Measurements from ENCODE around the gene FAM13A.

FAM13A gene

DNA sequence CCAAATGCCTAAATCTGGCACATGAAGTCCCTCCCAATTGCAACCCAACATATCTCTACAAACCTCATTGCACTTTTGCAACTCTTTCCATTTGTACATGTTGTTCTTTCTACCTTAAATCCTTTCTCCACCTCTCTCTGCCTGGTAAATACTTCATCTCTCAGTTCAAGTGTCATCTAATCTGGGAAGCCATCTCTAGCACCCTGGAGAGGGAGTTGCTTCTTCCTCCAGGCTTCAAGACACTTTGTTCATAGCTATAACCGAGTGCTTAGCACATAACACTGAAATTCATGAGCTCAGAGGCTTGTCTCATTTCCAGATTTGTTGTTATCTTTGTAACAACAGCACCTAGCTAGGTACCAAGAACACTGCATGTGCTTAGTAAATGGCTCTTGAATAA is 244.6 kb downstream of the FAM13A start:
- no peak for DNase-seq (ENCODE audit: low read depth in 2 of 2)

- DNase-seq (ENCODE audit: low read depth in 2 of 2), result no peak
Observed at GRCh38 chr4:88811904-88812303, 245.1 kb downstream of the FAM13A start.

DNA sequence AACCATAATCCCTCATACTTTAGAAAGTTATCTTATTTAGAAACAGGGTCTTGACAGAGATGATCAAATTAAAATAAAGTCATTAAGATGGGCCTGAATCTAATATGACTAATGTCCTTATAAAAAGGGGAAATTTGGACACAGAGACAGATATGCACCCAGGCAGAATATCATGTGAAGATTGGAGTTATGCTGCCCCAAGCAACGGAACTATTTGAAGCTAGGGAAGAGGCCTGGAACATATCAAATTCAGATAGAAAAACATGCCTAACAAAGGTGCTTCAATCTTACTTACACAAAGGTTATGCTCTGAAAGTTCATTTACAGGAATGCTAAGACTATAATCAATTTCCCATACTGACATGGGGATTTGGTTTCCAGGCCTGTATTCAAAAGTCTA is 246.7 kb downstream of the FAM13A start:
- DNase-seq (ENCODE audit: low read depth in 2 of 2), result no peak

GRCh38 chr4:88809576-88810219 is 247.3 kb downstream of the FAM13A start:
- no peak for DNase-seq (ENCODE audit: low read depth in 2 of 2)

DNA sequence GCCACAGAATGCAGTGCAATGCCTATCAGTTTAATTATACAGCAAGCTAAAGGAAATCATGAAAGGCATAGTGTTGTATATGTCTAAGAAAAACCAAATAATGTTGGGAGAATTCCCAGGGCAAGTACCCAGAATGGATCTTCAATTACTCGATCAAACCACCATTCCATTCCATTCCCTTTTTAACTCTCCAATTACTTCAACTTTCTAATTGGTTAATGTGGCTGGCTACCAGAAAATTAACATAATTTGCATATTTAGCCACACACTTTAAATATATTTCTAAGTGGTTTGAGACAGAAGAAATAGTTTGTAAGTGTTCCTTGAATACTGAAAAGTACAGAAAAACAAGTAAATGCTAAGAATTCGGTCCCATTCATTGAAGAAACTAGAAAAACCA is 247.9 kb downstream of the FAM13A start:
- DNase-seq (ENCODE audit: low read depth in 2 of 2), result no peak

GRCh38 chr4:88807499-88807898 is 249.5 kb downstream of the FAM13A start:
- DNase-seq (ENCODE audit: low read depth in 2 of 2), result no peak

DNA sequence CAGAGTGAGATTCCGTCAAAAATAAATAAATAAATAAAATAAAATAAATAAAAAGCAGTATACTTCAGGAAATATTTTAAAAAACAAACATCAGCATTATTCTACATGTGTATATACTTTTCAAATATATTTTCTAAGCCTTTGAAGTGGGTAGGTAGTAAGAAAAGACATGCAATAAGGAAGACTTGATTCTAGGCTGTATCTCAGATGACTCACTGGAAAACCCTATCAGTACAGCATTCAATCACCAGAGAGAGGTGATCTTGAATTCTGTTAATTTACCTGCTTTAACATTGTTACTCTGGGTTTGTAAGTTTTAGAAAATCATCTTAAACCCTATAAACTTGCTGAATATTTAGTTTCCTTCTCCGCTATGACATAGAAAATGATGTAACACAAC is 252.8 kb downstream of the FAM13A start:
- no peak for DNase-seq (ENCODE audit: low read depth in 2 of 2)

- DNase-seq (ENCODE audit: low read depth in 2 of 2), result no peak
Observed at GRCh38 chr4:88803600-88804096, 253.3 kb downstream of the FAM13A start.

- no peak for DNase-seq (ENCODE audit: low read depth in 2 of 2)
Observed at GRCh38 chr4:88802585-88803286, 254.2 kb downstream of the FAM13A start.

- DNase-seq (ENCODE audit: low read depth in 2 of 2), result no peak
Observed at GRCh38 chr4:88802138-88802537, 254.8 kb downstream of the FAM13A start.

DNA sequence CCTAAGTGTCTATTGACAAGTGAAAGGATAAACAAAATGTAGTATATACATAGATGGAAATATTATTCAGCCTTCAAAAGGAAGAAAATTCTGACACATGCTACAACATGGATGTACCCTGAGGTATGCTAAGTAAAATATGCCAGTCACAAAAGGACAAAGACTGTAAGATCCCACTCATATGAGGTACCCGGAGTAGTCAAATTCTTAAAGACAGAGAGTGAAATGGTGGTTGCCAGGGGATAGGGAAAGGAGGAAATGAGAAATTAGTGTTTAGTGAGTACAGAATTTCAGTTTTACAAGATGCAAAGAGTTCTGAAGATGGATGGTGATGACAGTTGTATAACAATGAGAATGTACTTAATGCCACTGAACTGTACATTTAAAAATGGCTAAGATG is 257.1 kb downstream of the FAM13A start:
- DNase-seq (ENCODE audit: low read depth in 2 of 2), result no peak

DNA sequence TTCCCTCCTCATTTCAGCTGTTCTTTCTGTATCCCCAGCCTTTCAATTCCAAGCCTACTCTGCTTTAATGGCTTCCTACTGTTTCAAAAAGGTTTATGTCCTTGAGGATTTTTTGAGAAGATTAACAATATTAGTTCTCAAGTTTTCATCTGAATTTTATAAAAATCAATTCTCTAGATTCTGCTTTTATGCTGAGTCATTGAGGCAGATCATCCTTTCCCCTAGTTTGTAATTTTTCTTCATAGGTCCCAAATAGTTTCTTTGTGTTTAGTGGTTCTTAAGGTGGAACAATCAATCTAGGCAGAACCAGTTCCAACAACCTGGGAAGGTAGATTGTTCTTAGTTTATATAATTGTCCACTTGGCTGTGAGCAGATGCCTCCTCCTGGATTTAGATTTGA is 259.3 kb downstream of the FAM13A start:
- DNase-seq (ENCODE audit: low read depth in 2 of 2), result no peak

- DNase-seq (ENCODE audit: low read depth in 2 of 2), result no peak
Observed at GRCh38 chr4:88796545-88796944, 260.4 kb downstream of the FAM13A start.

GRCh38 chr4:88794952-88795351 is 262.0 kb downstream of the FAM13A start:
- DNase-seq (ENCODE audit: low read depth in 2 of 2), result no peak

DNA sequence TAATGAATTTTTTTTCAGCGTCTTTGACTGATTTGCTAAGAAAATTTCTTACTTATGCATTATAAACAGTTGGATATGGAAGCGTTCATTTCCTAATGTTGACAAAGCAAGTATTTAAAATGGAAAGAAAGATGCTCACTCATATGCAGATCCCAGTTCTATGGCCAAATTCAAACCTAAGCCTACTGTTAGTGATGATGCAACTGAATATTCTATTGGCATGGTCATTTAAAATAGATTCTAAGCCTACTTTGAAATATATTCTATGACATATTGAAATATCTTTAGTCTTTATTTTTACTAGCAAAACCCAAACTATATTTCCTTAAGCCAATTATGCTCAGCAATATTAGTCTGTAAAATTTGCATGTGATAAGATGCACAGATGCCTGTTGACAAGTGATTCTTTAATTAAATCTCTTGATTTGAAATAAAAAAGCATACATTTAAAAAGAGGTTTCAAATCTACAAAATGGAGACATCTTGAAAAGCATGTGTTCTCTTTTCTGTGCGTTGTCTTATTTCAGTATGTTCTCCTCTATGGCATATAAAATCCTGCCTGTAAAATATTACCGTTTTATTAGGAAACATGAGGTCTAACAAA is 262.8 kb downstream of the FAM13A start:
- no peak for DNase-seq (ENCODE audit: low read depth in 2 of 2)

GRCh38 chr4:88793475-88793874 is 263.5 kb downstream of the FAM13A start:
- DNase-seq (ENCODE audit: low read depth in 2 of 2), result no peak

DNA sequence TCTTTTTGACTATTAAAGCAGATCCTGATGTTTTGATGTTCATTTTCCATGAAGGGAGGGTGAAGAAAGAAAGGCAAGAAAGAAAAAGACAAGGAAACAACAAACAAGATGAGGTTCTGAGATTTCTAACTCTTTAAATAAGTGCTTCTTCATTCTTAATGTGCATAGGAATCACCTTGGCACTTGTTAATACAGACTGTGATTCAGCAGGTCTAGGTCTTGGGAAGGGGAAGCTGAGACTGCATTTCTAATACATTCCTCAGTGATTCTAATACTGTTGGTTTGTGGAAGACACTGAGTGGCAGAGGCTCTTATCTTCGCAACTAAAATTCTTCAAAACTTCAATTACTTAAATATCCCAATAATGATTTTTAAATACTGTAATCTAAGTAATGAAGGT is 264.2 kb downstream of the FAM13A start:
- DNase-seq (ENCODE audit: low read depth in 2 of 2), result no peak

DNA sequence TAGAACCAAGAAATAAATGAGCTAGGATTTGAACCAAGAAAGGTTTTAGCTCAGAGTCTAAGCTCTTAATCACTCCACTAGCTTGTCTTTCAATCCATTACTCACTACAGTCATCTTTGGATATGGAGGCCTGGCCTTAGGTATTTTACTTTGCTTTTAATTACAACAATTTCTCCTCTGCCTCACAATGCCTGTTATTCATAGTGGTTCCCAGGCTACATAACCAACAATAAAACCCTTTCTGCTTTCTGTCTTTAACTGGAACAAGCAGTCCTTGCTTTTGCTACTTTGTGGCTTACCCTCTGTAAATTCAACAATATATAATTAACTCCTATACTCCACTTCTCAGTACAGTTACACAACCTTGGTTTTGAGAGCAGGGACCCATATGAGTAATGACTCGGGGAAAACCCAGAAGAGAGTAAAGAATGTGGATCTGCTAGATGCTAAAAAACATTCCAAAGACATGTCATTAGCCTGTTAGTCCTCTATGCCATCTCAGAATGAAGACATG is 264.7 kb downstream of the FAM13A start:
- no peak for DNase-seq (ENCODE audit: low read depth in 2 of 2)

DNA sequence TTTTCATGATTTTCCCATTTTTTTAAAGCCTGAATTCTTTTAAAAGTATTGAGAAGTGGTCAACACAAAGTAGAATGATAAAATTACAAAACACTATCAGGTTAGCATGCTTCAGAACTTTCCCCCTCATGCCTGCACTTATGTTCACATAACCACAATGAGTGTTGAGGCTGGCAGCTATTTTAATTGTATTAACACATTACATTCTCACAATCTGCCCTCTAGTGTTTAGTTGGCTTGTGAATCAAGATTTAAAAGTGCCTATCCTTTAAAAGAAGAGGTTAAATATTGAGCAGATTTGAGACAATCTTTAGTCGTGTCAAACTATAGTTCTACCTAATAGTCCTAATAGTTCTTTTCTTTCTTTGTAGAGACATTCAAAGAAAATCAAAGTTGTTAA is 265.7 kb downstream of the FAM13A start:
- DNase-seq (ENCODE audit: low read depth in 2 of 2), result no peak

- DNase-seq (ENCODE audit: low read depth in 2 of 2), result no peak
Observed at GRCh38 chr4:88788895-88789294, 268.1 kb downstream of the FAM13A start.

- no peak for DNase-seq (ENCODE audit: low read depth in 2 of 2)
Observed at GRCh38 chr4:88788424-88788823, 268.6 kb downstream of the FAM13A start.

GRCh38 chr4:88786011-88786410 is 271.0 kb downstream of the FAM13A start:
- DNase-seq (ENCODE audit: low read depth in 2 of 2), result no peak

GRCh38 chr4:88780389-88780788 is 276.6 kb downstream of the FAM13A start:
- DNase-seq (ENCODE audit: low read depth in 2 of 2), result no peak

Measured in stimulated activated CD8-positive, alpha-beta memory T cell treated with anti-CD3 and anti-CD28 coated beads, Interleukin-15, amount 100 ng/mL, for 48 hours (primary cell).